ENCODE data around the gene SHROOM1.

The SHROOM1 gene

GRCh38 chr5:132825033-132825833, 5.2 kb downstream of the SHROOM1 start:
- Histone ChIP-seq H3K27ac (no peak overlapping the region), H3K4me3 (peak overlapping the region; percentile 59)
- DNase-seq (ENCODE audit: low spot score), result no peak
- TF ChIP-seq CTCF (IDR thresholded peaks at IDR 0.05), result no peak

GRCh38 chr5:132824426-132824825, 6.0 kb downstream of the SHROOM1 start:
- Histone ChIP-seq H3K27ac (no peak overlapping the region), H3K4me3 (no peak overlapping the region)
- no peak for TF ChIP-seq CTCF (IDR thresholded peaks at IDR 0.05)
- no peak for DNase-seq (ENCODE audit: low spot score)

GRCh38 chr5:132823481-132824050, 6.9 kb downstream of the SHROOM1 start:
- Histone ChIP-seq H3K27ac (no peak overlapping the region), H3K4me3 (peak overlapping the region; percentile 61)
- no peak for DNase-seq (ENCODE audit: low spot score)
- no peak for TF ChIP-seq CTCF (IDR thresholded peaks at IDR 0.05)

- TF ChIP-seq CTCF (IDR thresholded peaks at IDR 0.05), result no peak
- H3K27ac ChIP-seq, result no peak overlapping the region
- peak overlapping the region; percentile 61 for H3K4me3 ChIP-seq
- DNase-seq (ENCODE audit: low spot score), result no peak
Observed at GRCh38 chr5:132822650-132823480, 7.6 kb downstream of the SHROOM1 start.

GRCh38 chr5:132821791-132822190, 8.7 kb downstream of the SHROOM1 start:
- Histone ChIP-seq H3K4me3 (no peak overlapping the region), H3K27ac (no peak overlapping the region)
- no peak for DNase-seq (ENCODE audit: low spot score)
- no peak for TF ChIP-seq CTCF (IDR thresholded peaks at IDR 0.05)

- no peak for TF ChIP-seq CTCF (IDR thresholded peaks at IDR 0.05)
- no peak for DNase-seq (ENCODE audit: low spot score)
- H3K4me3 ChIP-seq, result no peak overlapping the region
- no peak overlapping the region for H3K27ac ChIP-seq
Observed at GRCh38 chr5:132821350-132821749, 9.1 kb downstream of the SHROOM1 start.
